Mesenchymal stem cell (in vitro differentiated cells and primary cell): ENCODE measurements around the gene ARMH3.
A peak's percentile ranks its signal among the peaks of the same experiment; 100 is the strongest.

ENCODE experiments used
- DNase-seq: peaks from one replicate; pipeline ENCODE4 v3.0.0-alpha.2; 2013
- H2AFZ ChIP-seq: one replicate; pipeline ENCODE4 v1.6.1; 2013; ENCODE audit warnings: low read depth, mild to moderate bottlenecking, control low read depth, inconsistent platforms, low read length, moderate library complexity
- H2AK5ac ChIP-seq: 2 replicates; pipeline ENCODE4 v1.6.1; 2013; ENCODE audit warnings: low read length, moderate library complexity, mild to moderate bottlenecking, inconsistent platforms; ENCODE audit not compliant: severe bottlenecking
- H2BK120ac ChIP-seq: one replicate; pipeline ENCODE4 v1.6.1; 2013; ENCODE audit warnings: low read depth, mild to moderate bottlenecking, inconsistent platforms, low read length, moderate library complexity
- H2BK12ac ChIP-seq, 2 experiments: one replicate each; pipeline ENCODE4 v1.6.1; 2013; ENCODE audit warnings: inconsistent platforms in 2 of 2, low read length in 2 of 2, mild to moderate bottlenecking in 2 of 2, moderate library complexity in 2 of 2, control low read depth in 1 of 2
- H2BK15ac ChIP-seq: one replicate; pipeline ENCODE4 v1.6.1; 2013; ENCODE audit warnings: mild to moderate bottlenecking, low read depth, inconsistent platforms; ENCODE audit not compliant: poor library complexity, severe bottlenecking
- H2BK5ac ChIP-seq: 2 replicates; pipeline ENCODE4 v1.6.1; 2013; ENCODE audit warnings: low read depth, mild to moderate bottlenecking, low read length, control low read depth, inconsistent platforms; ENCODE audit not compliant: poor library complexity, severe bottlenecking
- H3K14ac ChIP-seq, 2 experiments: one replicate each; pipeline ENCODE4 v1.6.1; 2013; ENCODE audit warnings: inconsistent platforms in 2 of 2, low read length in 2 of 2, control low read depth in 1 of 2, mild to moderate bottlenecking in 1 of 2, moderate library complexity in 1 of 2
- H3K18ac ChIP-seq, 2 experiments: one replicate each; pipeline ENCODE4 v1.6.1; 2013; ENCODE audit warnings: inconsistent platforms in 2 of 2, low read length in 2 of 2, control low read depth in 1 of 2, low read depth in 1 of 2, mild to moderate bottlenecking in 1 of 2
- H3K23ac ChIP-seq, 2 experiments: one replicate each; pipeline ENCODE4 v1.6.1; 2013; ENCODE audit warnings: inconsistent platforms in 2 of 2, low read length in 2 of 2, mild to moderate bottlenecking in 2 of 2, moderate library complexity in 2 of 2, control low read depth in 1 of 2
- H3K27ac ChIP-seq: 2 replicates; pipeline ENCODE4 v1.5.1; 2013; ENCODE audit warnings: mild to moderate bottlenecking, moderate library complexity, low read length, control low read depth, inconsistent platforms; ENCODE audit not compliant: poor library complexity, severe bottlenecking
- H3K27me3 ChIP-seq, 2 experiments: 2 replicates each; pipeline versions ENCODE4 v1.6.1 to v1.7.0; 2013; ENCODE audit warnings: low read length in 2 of 2, mild to moderate bottlenecking in 2 of 2, moderate library complexity in 2 of 2, control low read depth in 1 of 2, inconsistent platforms in 1 of 2; ENCODE audit not compliant: control insufficient read depth in 1 of 2, insufficient read depth in 1 of 2
- H3K36me3 ChIP-seq, 2 experiments: 2 replicates each; pipeline versions ENCODE4 v1.6.1 to v1.7.0; 2013; ENCODE audit warnings: low read length in 2 of 2, control low read depth in 1 of 2, inconsistent platforms in 1 of 2, low read depth in 1 of 2, mild to moderate bottlenecking in 1 of 2; ENCODE audit not compliant: insufficient read depth in 2 of 2, control insufficient read depth in 1 of 2
- H3K4ac ChIP-seq, 2 experiments: one replicate each; pipeline ENCODE4 v1.6.1; 2013; ENCODE audit warnings: inconsistent platforms in 2 of 2, low read length in 2 of 2, mild to moderate bottlenecking in 2 of 2, moderate library complexity in 2 of 2, control low read depth in 1 of 2, low read depth in 1 of 2
- H3K4me1 ChIP-seq: 2 replicates; pipeline ENCODE4 v1.6.1; 2013; ENCODE audit warnings: low read depth, low read length, control low read depth; ENCODE audit not compliant: control insufficient read depth, insufficient read depth
- H3K4me2 ChIP-seq: 2 replicates; pipeline ENCODE4 v1.6.1; 2013; ENCODE audit warnings: low read length, mild to moderate bottlenecking, inconsistent platforms; ENCODE audit not compliant: poor library complexity, severe bottlenecking
- H3K4me3 ChIP-seq, 2 experiments: 2 replicates each; pipeline versions ENCODE4 v1.5.1 to v1.7.0; 2013; ENCODE audit warnings: low read length in 2 of 2, mild to moderate bottlenecking in 2 of 2, control low read depth in 1 of 2, low read depth in 1 of 2; ENCODE audit not compliant: insufficient read depth in 1 of 2
- H3K79me1 ChIP-seq: replicated peaks from 2 replicates; pipeline ENCODE4 v1.6.1; 2013; ENCODE audit warnings: mild to moderate bottlenecking, control low read depth, low read length, inconsistent platforms; ENCODE audit not compliant: poor library complexity, severe bottlenecking
- H3K9ac ChIP-seq: 2 replicates; pipeline ENCODE4 v1.7.0; 2013; ENCODE audit warnings: mild to moderate bottlenecking, low read length, moderate library complexity
- H3K9me3 ChIP-seq: 2 replicates; pipeline ENCODE4 v1.7.0; 2013; ENCODE audit warnings: mild to moderate bottlenecking, low read length; ENCODE audit not compliant: control insufficient read depth
- H4K8ac ChIP-seq: one replicate; pipeline ENCODE4 v1.6.1; 2013; ENCODE audit warnings: inconsistent platforms, mild to moderate bottlenecking, low read length, moderate library complexity
- H4K91ac ChIP-seq: one replicate; pipeline ENCODE4 v1.6.1; 2013; ENCODE audit warnings: mild to moderate bottlenecking, low read length, inconsistent platforms
- WGBS: methylation state at CpG from one replicate; pipeline ENCODE4 v1.1.7; 2013; ENCODE audit warnings: mixed read lengths; 5-methylcytosine and 5-hydroxymethylcytosine counted together

Gene ARMH3

DNA sequence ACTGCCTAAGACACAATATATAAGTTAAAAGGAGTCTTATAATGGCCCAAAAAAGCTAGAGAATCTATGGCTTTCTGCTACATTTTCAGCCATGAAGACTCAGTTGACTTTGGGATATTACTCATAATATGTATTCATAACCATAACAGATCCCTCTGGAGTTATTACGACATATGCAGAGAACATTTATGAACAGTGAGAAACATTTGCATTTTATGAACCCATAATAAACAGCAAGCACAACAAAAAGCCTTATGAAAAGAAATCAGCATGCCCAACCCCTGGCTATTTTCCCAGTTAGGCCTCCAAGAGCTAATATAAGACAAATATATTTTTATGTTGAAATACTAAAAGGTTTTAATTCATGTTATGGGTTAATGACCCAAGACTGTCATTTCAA is 52.4 kb downstream of the ARMH3 start:
- no peak overlapping the region for H3K9ac ChIP-seq
- H4K8ac ChIP-seq = no peak overlapping the region
- H2BK15ac ChIP-seq = no peak overlapping the region
- H3K14ac ChIP-seq = no peak overlapping the region
- H3K9me3 ChIP-seq = no peaks in the 10 kb centered on the region
- H2AK5ac ChIP-seq = no peak overlapping the region
- no peak overlapping the region for H2BK12ac ChIP-seq
- no peak for DNase-seq
- no peak overlapping the region for H3K4ac ChIP-seq
- H3K4me3 ChIP-seq = no peak overlapping the region
- peaks cover 0 to 55% of the 10 kb centered on the region in 2 experiments for H3K36me3 ChIP-seq
- H3K23ac ChIP-seq = no peak overlapping the region
- H2AFZ ChIP-seq = no peak overlapping the region
- no peak overlapping the region for H4K91ac ChIP-seq
- 100% methylated on average over 1 of the region's 1 CpG for WGBS
- peaks cover 3% of the 10 kb centered on the region for H3K79me1 ChIP-seq
- H2BK5ac ChIP-seq = no peak overlapping the region
- no peak overlapping the region for H3K27ac ChIP-seq
- H3K18ac ChIP-seq = no peak overlapping the region
- H3K4me2 ChIP-seq = no peak overlapping the region
- no peaks in the 10 kb centered on the region for H3K4me1 ChIP-seq
- H2BK120ac ChIP-seq = no peak overlapping the region
- H3K27me3 ChIP-seq = no peaks in the 10 kb centered on the region

- Histone ChIP-seq H3K4me2 (no peak overlapping the region), H3K4me1 (no peaks in the 10 kb centered on the region), H2BK5ac (no peak overlapping the region), H2AFZ (no peak overlapping the region), H3K14ac (no peak overlapping the region), H3K36me3 (peaks cover 0 to 58% of the 10 kb centered on the region in 2 experiments), H3K18ac (no peak overlapping the region), H4K8ac (no peak overlapping the region), H3K4me3 (no peak overlapping the region), H4K91ac (no peak overlapping the region), H3K27me3 (no peaks in the 10 kb centered on the region), H3K9me3 (no peaks in the 10 kb centered on the region), H2BK12ac (no peak overlapping the region), H2AK5ac (no peak overlapping the region), H3K79me1 (peaks cover 3% of the 10 kb centered on the region), H2BK15ac (no peak overlapping the region), H3K27ac (no peak overlapping the region), H3K4ac (no peak overlapping the region), H3K9ac (no peak overlapping the region), H3K23ac (no peak overlapping the region), H2BK120ac (no peak overlapping the region)
- DNase-seq = no peak
- WGBS = 87% methylated on average over 3 of the region's 3 CpGs
Observed at GRCh38 chr10:102001435-102002068, 54.4 kb downstream of the ARMH3 start.

DNA sequence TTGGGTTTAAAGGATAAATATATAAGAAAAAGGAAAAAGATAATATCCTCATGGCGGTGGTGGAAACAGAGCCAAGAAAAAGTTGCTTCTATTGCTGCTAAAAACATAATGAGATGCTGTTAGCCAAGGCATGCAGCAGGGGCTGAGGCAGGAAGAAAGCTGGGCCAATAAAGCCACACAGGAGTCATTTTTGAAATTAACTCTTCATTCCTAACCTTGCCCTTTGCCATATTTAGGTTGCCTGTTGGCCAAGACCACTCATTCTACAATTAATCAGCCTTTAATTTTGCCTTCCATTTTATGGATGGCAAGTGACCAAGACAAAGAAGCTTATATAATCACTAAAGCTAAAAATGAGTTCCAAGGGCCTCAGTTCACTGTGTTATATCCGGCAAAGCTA is 58.2 kb downstream of the ARMH3 start:
- Histone ChIP-seq H3K9ac (no peak overlapping the region), H3K4me3 (no peak overlapping the region), H3K79me1 (peaks cover 2% of the 10 kb centered on the region), H3K4ac (no peak overlapping the region), H4K91ac (no peak overlapping the region), H3K4me1 (no peaks in the 10 kb centered on the region), H3K36me3 (peaks cover 5 to 67% of the 10 kb centered on the region in 2 experiments), H3K14ac (no peak overlapping the region), H2BK12ac (no peak overlapping the region), H3K9me3 (no peaks in the 10 kb centered on the region), H4K8ac (no peak overlapping the region), H2AFZ (no peak overlapping the region), H3K27ac (no peak overlapping the region), H3K23ac (no peak overlapping the region), H2BK120ac (no peak overlapping the region), H2BK15ac (no peak overlapping the region), H3K18ac (no peak overlapping the region), H3K27me3 (no peaks in the 10 kb centered on the region), H3K4me2 (no peak overlapping the region), H2AK5ac (no peak overlapping the region), H2BK5ac (no peak overlapping the region)
- no peak for DNase-seq
- WGBS = 82% methylated on average over 2 of the region's 2 CpGs

GRCh38 chr10:101995451-101996063 is 60.4 kb downstream of the ARMH3 start:
- no peak overlapping the region for H2AFZ ChIP-seq
- H3K4me3 ChIP-seq = no peak overlapping the region
- no peak overlapping the region for H2BK120ac ChIP-seq
- no peaks in the 10 kb centered on the region for H3K79me1 ChIP-seq
- H2BK5ac ChIP-seq = no peak overlapping the region
- peak overlapping the region; percentile 20 for H3K9ac ChIP-seq
- H4K91ac ChIP-seq = no peak overlapping the region
- H3K23ac ChIP-seq = no peak overlapping the region
- no peaks in the 10 kb centered on the region for H3K4me1 ChIP-seq
- peaks cover 10 to 70% of the 10 kb centered on the region in 2 experiments for H3K36me3 ChIP-seq
- no peak overlapping the region for H4K8ac ChIP-seq
- H2BK15ac ChIP-seq = no peak overlapping the region
- DNase-seq = peak; percentile 41
- no peak overlapping the region for H3K4ac ChIP-seq
- H3K14ac ChIP-seq = no peak overlapping the region
- no peaks in the 10 kb centered on the region for H3K9me3 ChIP-seq
- H3K4me2 ChIP-seq = no peak overlapping the region
- no peak overlapping the region for H2AK5ac ChIP-seq
- WGBS = 0% methylated on average over 1 of the region's 1 CpG
- H3K18ac ChIP-seq = no peak overlapping the region
- no peak overlapping the region for H3K27ac ChIP-seq
- no peak overlapping the region for H2BK12ac ChIP-seq
- no peaks in the 10 kb centered on the region for H3K27me3 ChIP-seq
